Adrenal gland (tissue), 12 donors: ENCODE data around the gene RBAK. TPM values are rescaled to one million over a fixed set of nuclear protein-coding genes. Genes with fewer than 3 reads are reported as not detected.
"Not testable (repeated sequence)": the region's sequence is repeated elsewhere in the genome, so short reads cannot be mapped to it uniquely, and the experiment has no call there.

Source experiments
- DNase-seq, 7 donors: peaks; one replicate each; pipeline ENCODE4 v3.0.0-alpha.2; 2019 to 2020
- H3K27ac ChIP-seq, 5 donors: fragments of 200-600 bp; sonication (generic) in 4 of 5; 1 replicate in 3 of 5; 2 replicates in 2 of 5; pipeline versions ENCODE4 v1.5.1 to v1.8.0; 2016 to 2020; ENCODE audit warnings: mild to moderate bottlenecking in 1 of 5
- H3K27me3 ChIP-seq: fragments of 200-600 bp; 2 replicates; pipeline ENCODE4 v1.8.0; 2021
- H3K36me3 ChIP-seq, 2 donors: fragments of 200-600 bp; replicated peaks in 1 of 2; 1 replicate in 1 of 2; 2 replicates in 1 of 2; pipeline versions ENCODE4 v1.5.1 to v1.8.0; 2018 to 2022
- H3K4me1 ChIP-seq, 2 donors: fragments of 200-600 bp; replicated peaks in 1 of 2; 1 replicate in 1 of 2; 2 replicates in 1 of 2; pipeline versions ENCODE4 v1.5.1 to v1.8.0; 2018 to 2021
- H3K4me3 ChIP-seq, 4 donors: fragments of 200-600 bp; sonication (generic) in 3 of 4; one replicate each; pipeline ENCODE4 v1.5.1; 2016 to 2018
- H3K9me3 ChIP-seq, 3 donors: fragments of 200-600 bp; sonication (generic) in 1 of 3; replicated peaks in 1 of 3; 1 replicate in 2 of 3; 2 replicates in 1 of 3; pipeline versions ENCODE4 v1.5.1 to v1.8.0; 2016 to 2021
- POLR2A ChIP-seq, 2 donors: fragments of 450-650 bp; IDR thresholded peaks; one replicate each; pipeline ENCODE4 v1.6.1; 2017; ENCODE audit warnings: antibody characterized with exemption in 2 of 2, mild to moderate bottlenecking in 2 of 2, moderate library complexity in 1 of 2
- whole genome bisulfite sequencing, 4 donors: extraction: QIAGEN DNeasy Blood & Tissue Kit in 2 of 4; methylation state at CpG; one replicate each; pipeline versions ENCODE4 v1.1.5 to v1.1.7; 2013 to 2017; 5-methylcytosine and 5-hydroxymethylcytosine counted together
- intact Hi-C, 2 donors: fragments of 100-400 bp; cut with DNase I; formaldehyde crosslinking; loops; one replicate each; pipeline versions ENCODE4 v1.14.1 to v1.15.0; 2022 to 2023
- polyA plus RNA-seq, 3 donors: library from polyadenylated mRNA; stranded (reverse); fragments of 200-250 nt in 2 of 3; fragments of 350-450 nt in 1 of 3; fragmentation: Illumina TruSeq in 1 of 3; extraction: RNeasy Lipid Tissue Mini Kit (QIAGEN cat#74804) in 1 of 3; gene quantifications; one replicate each; pipeline ENCODE4 v1.2.3, GENCODE V29; 2013 to 2014
- total RNA-seq, 9 donors: library from RNA; depleted of rRNA in 4 of 9; stranded (reverse); fragments of >200 nt in 4 of 9; fragments of 120-200 nt in 1 of 9; fragmentation: NEBNext Ultra II Directional in 1 of 9; extraction: Animal tissue kit (Norgen Biotek cat#: 25700) in 1 of 9; gene quantifications; one replicate each; pipeline versions ENCODE4 v1.1.0 to v1.2.4, GENCODE V29; 2013 to 2023
- TF ChIP-seq, protein P1 (sequence below), 6 experiments: fragments of 450-650 bp in 4 of 6; fragments of 200-600 bp in 2 of 6; sonication (generic) in 1 of 6; IDR thresholded peaks; 1 replicate in 5 of 6; 2 replicates in 1 of 6; pipeline versions ENCODE4 v1.5.1 to v1.8.0; 2016 to 2021; ENCODE audit warnings: antibody characterized with exemption in 6 of 6, mild to moderate bottlenecking in 2 of 6, moderate library complexity in 1 of 6
- donor health status: healthy with polysubstance abuse.
- donor health status: Bipolar disorder and iron deficiency.
- donor health status: DM: yes; HTN: yes; CAD: no.
- donor health status: DM: no; HTN: no; CAD: no.
- donor health status: DM: no; HTN: no; CAD: no.
- donor health status: DM: yes; HTN: yes; CAD: no.

The RBAK gene
- total and polyA plus RNA-seq, 12 donors = 4.1 to 12.6 (median 8.5) TPM

DNA sequence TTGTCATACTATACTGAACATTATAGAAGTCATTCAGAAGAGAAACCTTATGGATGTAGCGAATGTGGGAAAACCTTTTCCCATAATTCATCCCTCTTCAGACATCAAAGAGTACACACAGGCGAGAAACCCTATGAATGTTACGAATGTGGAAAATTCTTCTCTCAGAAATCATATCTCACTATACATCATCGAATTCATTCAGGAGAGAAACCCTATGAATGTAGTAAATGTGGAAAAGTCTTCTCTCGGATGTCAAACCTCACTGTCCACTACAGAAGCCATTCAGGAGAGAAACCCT lies 19.4 kb downstream of the RBAK start:
- intact Hi-C loops = no loop called here
- no peak for DNase-seq
- WGBS, 4 donors = 94 to 98% (median 96%) methylated on average over 5 of the region's 5 CpGs
- peaks cover 0 to 58% (median 39%) of the 10 kb centered on the region in 3 donors for H3K9me3 ChIP-seq
- H3K4me3 ChIP-seq = peak overlapping the region in 1 of 4 donors; percentile 30
- TF ChIP-seq, protein P1, sequence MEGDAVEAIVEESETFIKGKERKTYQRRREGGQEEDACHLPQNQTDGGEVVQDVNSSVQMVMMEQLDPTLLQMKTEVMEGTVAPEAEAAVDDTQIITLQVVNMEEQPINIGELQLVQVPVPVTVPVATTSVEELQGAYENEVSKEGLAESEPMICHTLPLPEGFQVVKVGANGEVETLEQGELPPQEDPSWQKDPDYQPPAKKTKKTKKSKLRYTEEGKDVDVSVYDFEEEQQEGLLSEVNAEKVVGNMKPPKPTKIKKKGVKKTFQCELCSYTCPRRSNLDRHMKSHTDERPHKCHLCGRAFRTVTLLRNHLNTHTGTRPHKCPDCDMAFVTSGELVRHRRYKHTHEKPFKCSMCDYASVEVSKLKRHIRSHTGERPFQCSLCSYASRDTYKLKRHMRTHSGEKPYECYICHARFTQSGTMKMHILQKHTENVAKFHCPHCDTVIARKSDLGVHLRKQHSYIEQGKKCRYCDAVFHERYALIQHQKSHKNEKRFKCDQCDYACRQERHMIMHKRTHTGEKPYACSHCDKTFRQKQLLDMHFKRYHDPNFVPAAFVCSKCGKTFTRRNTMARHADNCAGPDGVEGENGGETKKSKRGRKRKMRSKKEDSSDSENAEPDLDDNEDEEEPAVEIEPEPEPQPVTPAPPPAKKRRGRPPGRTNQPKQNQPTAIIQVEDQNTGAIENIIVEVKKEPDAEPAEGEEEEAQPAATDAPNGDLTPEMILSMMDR (IDR thresholded peaks at IDR 0.05) = no peak
- no peak for TF ChIP-seq POLR2A (IDR thresholded peaks at IDR 0.05)
- no peak overlapping the region for H3K27ac ChIP-seq
- H3K36me3 ChIP-seq = peaks cover 6 to 45% of the 10 kb centered on the region in 2 donors
- H3K27me3 ChIP-seq = no peaks in the 10 kb centered on the region
- no peaks in the 10 kb centered on the region for H3K4me1 ChIP-seq

DNA sequence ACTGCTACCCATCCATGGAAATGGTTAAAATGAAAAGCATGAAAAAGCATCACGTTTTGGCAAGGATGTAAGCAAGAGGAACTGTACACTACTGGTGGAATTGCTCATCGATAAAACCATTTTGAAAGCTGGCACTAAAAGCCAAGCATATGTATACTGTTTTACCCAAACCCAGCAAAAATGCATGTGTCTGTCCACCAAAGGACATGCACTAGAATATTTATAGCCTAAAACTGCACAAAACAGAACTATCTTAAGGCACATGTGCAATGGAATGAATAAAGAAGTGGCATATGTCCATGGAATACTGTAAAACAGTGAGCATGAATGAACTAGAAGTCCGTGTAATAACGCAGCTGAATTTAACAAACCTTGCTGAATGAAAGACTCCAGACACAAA lies 22.9 kb downstream of the RBAK start:
- intact Hi-C loops = no loop called here
- TF ChIP-seq, protein P1 (IDR thresholded peaks at IDR 0.05) = no peak
- no peak for TF ChIP-seq POLR2A (IDR thresholded peaks at IDR 0.05)
- Histone ChIP-seq H3K4me3 (no peak overlapping the region), H3K36me3 (peaks cover 6 to 14% of the 10 kb centered on the region in 2 donors), H3K9me3 (peaks cover 0 to 43% (median 28%) of the 10 kb centered on the region in 3 donors), H3K4me1 (peaks cover 0 to 4% of the 10 kb centered on the region in 2 donors), H3K27ac (no peak overlapping the region), H3K27me3 (no peaks in the 10 kb centered on the region)
- 89 to 93% (median 91%) methylated on average over 4 of the region's 4 CpGs for WGBS, 4 donors
- no peak for DNase-seq

DNA sequence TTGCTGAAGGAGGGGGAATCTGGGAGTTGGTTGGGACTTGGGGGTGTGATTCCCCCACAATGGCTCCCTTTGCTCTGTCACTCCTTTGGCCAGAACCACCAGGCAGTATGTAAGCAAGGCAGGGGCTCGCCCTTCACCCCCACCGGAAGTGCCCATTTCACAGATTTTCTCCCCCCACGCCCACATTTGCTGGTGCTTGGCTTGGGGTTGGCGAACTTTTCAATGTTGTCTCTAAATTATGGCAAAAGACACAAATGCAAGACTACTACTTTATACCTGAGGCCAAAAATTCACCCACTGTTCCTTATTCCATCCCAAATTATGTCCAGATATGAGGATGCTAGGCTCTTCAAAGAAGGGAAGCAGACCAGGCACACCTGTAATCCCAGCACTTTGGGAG lies 24.5 kb downstream of the RBAK start:
- peaks cover 0 to 4% of the 10 kb centered on the region in 2 donors for H3K4me1 ChIP-seq
- no peaks in the 10 kb centered on the region for H3K36me3 ChIP-seq
- intact Hi-C loops = no loop called here
- TF ChIP-seq, protein P1 (IDR thresholded peaks at IDR 0.05) = no peak
- no peak for TF ChIP-seq POLR2A (IDR thresholded peaks at IDR 0.05)
- H3K27me3 ChIP-seq = no peaks in the 10 kb centered on the region
- H3K4me3 ChIP-seq = no peak overlapping the region
- 94 to 100% (median 97%) methylated on average over 3 to 4 of the region's 4 CpGs for WGBS, 4 donors
- peaks cover 0 to 26% (median 15%) of the 10 kb centered on the region in 3 donors for H3K9me3 ChIP-seq
- no peak for DNase-seq
- H3K27ac ChIP-seq = no peak overlapping the region

DNA sequence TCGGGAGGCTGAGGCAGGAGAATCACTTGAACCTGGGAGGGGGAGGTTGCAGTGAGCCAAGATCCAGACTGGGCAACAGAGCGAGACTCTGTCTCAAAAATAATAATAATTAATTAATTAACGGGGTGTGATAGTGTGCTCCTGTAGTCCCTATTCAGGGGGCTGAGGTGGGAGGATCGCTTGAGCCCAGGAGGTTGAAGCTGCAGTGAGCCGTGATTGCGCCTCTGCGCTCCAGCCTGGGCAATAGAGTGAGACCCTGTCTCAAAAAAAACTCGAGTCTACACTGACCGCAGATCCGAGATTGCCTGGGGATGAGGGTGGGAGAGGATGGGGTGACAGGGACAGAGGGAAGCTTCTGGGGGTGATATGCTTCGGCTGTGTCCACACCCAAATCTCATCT lies 29.5 kb downstream of the RBAK start:
- not testable (repeated sequence) for H3K4me3 ChIP-seq, H3K9me3 ChIP-seq, H3K36me3 ChIP-seq, DNase-seq, H3K27ac ChIP-seq, H3K27me3 ChIP-seq, H3K4me1 ChIP-seq
- 78 to 88% (median 85%) methylated on average over 11 of the region's 11 CpGs for WGBS, 4 donors
- intact Hi-C loops = loop anchor here in 1 of 2 donors (5.0 kb wide), 1 partner anchor 253 kb away; no protein-coding TSS in a partner anchor

DNA sequence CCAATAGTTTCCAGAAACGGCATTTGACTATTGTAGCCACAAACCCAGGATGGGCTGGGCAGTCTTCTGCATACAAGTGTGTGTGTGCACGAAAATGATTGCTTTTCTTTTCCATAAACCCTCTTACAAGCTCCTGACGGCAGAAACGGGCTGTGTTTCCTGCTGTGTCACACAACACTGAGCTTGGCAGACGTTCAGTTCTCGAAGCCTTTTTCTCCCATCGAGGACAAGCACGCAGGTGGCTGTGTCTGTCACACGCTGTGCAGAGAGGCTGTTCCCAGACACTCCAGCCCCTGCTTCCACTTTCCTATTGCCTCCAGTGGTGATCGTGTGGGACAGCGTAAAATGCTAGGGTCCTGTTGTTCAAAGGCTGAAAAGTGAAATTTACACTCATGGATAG lies 32.1 kb downstream of the RBAK start:
- Histone ChIP-seq H3K27me3 (no peaks in the 10 kb centered on the region), H3K27ac (no peak overlapping the region), H3K4me1 (no peaks in the 10 kb centered on the region), H3K36me3 (no peaks in the 10 kb centered on the region), H3K9me3 (no peaks in the 10 kb centered on the region), H3K4me3 (no peak overlapping the region)
- 30 to 38% (median 31%) methylated on average over 10 to 11 of the region's 11 CpGs for WGBS, 4 donors
- peak in 3 of 7 donors; percentile 13 to 23 (median 15) for DNase-seq
- no peak for TF ChIP-seq POLR2A (IDR thresholded peaks at IDR 0.05)
- intact Hi-C loops = loop anchor here in 1 of 2 donors (5.0 kb wide), 1 partner anchor 255 kb away; no protein-coding TSS in a partner anchor
